Small intestine (tissue), 7 donors: ENCODE measurements around the gene REN. TPM values are rescaled to one million over a fixed set of nuclear protein-coding genes. Genes with fewer than 3 reads are reported as not detected.

Experiments used
- DNase-seq, 2 donors: peaks; one replicate each; pipeline versions ENCODE4 v3.0.0 to v3.0.0-alpha.2; 2013
- FAIRE-seq: peaks from 2 replicates; lab custom pipeline; 2012; peaks lifted over from hg19 to GRCh38; lab: Jason Lieb, UNC
- H3K27ac ChIP-seq, 3 donors: one replicate each; pipeline ENCODE4 v1.5.1; 2013; ENCODE audit warnings: low read length in 2 of 3, mild to moderate bottlenecking in 2 of 3, control low read depth in 1 of 3, inconsistent platforms in 1 of 3, low read depth in 1 of 3, moderate library complexity in 1 of 3
- H3K27me3 ChIP-seq, 3 donors: one replicate each; pipeline ENCODE4 v1.6.1; 2013; ENCODE audit warnings: low read length in 3 of 3, inconsistent platforms in 1 of 3; ENCODE audit not compliant: control insufficient read depth in 3 of 3, insufficient read depth in 3 of 3
- H3K36me3 ChIP-seq, 3 donors: one replicate each; pipeline ENCODE4 v1.6.1; 2013; ENCODE audit warnings: low read length in 3 of 3, inconsistent platforms in 1 of 3, low read depth in 1 of 3, mild to moderate bottlenecking in 1 of 3, moderate library complexity in 1 of 3; ENCODE audit not compliant: control insufficient read depth in 3 of 3, insufficient read depth in 2 of 3
- H3K4me1 ChIP-seq, 3 donors: one replicate each; pipeline ENCODE4 v1.6.1; 2013; ENCODE audit warnings: low read length in 2 of 3, inconsistent platforms in 1 of 3, low read depth in 1 of 3, mild to moderate bottlenecking in 1 of 3, moderate library complexity in 1 of 3; ENCODE audit not compliant: control insufficient read depth in 3 of 3, insufficient read depth in 2 of 3
- H3K4me3 ChIP-seq, 3 donors: one replicate each; pipeline ENCODE4 v1.5.1; 2013; ENCODE audit warnings: low read length in 3 of 3, control low read depth in 1 of 3, inconsistent platforms in 1 of 3, low read depth in 1 of 3, mild to moderate bottlenecking in 1 of 3, moderate library complexity in 1 of 3
- H3K9me3 ChIP-seq, 2 donors: one replicate each; pipeline ENCODE4 v1.6.1; 2013; ENCODE audit warnings: low read depth in 1 of 2, low read length in 1 of 2; ENCODE audit not compliant: control insufficient read depth in 2 of 2, insufficient read depth in 1 of 2
- WGBS, 3 donors: extraction: QIAGEN DNeasy Blood & Tissue Kit; methylation state at CpG; one replicate each; pipeline ENCODE4 v1.1.7; 2013; 5-methylcytosine and 5-hydroxymethylcytosine counted together
- polyA plus RNA-seq, 4 donors: library from polyadenylated mRNA; stranded (reverse) in 3 of 4; unstranded in 1 of 4; fragments of 200-250 nt in 3 of 4; fragments of 120-200 nt in 1 of 4; gene quantifications; one replicate each; pipeline versions ENCODE4 v1.2.1 to v1.2.3, GENCODE V29; 2013
- donor health status: healthy with polysubstance abuse.
- donor health status: control.
- donor health status: control.
- donor health status: Bipolar disorder and iron deficiency.
- donor health status: healthy.

The REN gene
- polyA plus RNA-seq, 4 donors, result 0.04 to 418 TPM; not detected in 2

DNA sequence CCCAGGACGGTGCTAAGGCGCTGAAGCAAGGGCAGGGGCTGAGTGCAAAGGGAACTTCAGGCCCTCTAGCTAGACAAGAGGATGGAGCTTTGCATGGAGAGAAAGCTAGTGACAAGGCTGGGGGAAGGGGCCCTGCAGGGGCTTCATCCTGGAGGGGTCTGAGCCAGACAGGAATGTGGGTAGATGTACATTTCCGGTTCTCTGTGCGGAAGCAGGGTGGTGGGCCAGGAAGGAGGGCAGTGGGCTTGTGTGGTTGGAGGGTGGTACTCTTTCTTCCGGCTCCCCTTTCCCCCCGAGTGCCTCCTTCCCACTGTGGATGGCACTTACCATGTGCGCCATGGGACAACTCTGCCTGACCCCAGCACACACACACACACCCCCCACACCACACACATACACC lies 28.6 kb upstream of the REN start:
- WGBS, 3 donors, result 53 to 65% (median 58%) methylated on average over 7 of the region's 7 CpGs
- Histone ChIP-seq H3K36me3 (peaks cover 0 to 31% (median 0%) of the 10 kb centered on the region in 3 donors), H3K4me1 (peaks cover 0 to 74% (median 0%) of the 10 kb centered on the region in 3 donors), H3K9me3 (no peaks in the 10 kb centered on the region), H3K4me3 (no peak overlapping the region), H3K27me3 (no peaks in the 10 kb centered on the region), H3K27ac (peak overlapping the region in 1 of 3 donors; percentile 67)
- no peak for DNase-seq
- no peak for FAIRE-seq

DNA sequence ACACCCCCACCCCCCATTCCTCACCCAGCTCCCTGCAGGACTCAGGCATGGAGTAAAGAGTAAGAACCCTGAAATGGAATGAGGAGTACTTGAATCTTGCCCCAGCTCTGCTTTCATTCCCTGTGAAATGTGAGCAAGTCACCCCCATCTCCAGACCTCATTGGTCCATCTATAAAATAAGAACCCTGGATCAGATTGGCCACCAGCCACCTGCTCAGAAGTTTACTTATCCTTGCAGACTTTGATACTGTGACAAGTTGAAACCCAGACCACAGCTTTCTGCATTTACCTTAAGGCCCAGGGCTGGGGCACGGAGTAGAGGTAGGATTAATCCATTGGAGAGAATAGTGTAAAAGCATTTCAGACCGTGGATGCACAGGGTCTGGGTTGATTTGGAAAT lies 27.9 kb upstream of the REN start:
- DNase-seq (peak; percentile 75 to 80), FAIRE-seq (no peak)
- H3K36me3 ChIP-seq, result peaks cover 0 to 27% (median 0%) of the 10 kb centered on the region in 3 donors
- H3K27me3 ChIP-seq, result no peaks in the 10 kb centered on the region
- peak overlapping the region in 1 of 3 donors; percentile 67 for H3K27ac ChIP-seq
- no peak overlapping the region for H3K4me3 ChIP-seq
- WGBS, 3 donors, result 16 to 68% (median 16%) methylated on average over 2 of the region's 2 CpGs
- no peaks in the 10 kb centered on the region for H3K9me3 ChIP-seq
- H3K4me1 ChIP-seq, result peaks cover 0 to 70% (median 0%) of the 10 kb centered on the region in 3 donors

DNA sequence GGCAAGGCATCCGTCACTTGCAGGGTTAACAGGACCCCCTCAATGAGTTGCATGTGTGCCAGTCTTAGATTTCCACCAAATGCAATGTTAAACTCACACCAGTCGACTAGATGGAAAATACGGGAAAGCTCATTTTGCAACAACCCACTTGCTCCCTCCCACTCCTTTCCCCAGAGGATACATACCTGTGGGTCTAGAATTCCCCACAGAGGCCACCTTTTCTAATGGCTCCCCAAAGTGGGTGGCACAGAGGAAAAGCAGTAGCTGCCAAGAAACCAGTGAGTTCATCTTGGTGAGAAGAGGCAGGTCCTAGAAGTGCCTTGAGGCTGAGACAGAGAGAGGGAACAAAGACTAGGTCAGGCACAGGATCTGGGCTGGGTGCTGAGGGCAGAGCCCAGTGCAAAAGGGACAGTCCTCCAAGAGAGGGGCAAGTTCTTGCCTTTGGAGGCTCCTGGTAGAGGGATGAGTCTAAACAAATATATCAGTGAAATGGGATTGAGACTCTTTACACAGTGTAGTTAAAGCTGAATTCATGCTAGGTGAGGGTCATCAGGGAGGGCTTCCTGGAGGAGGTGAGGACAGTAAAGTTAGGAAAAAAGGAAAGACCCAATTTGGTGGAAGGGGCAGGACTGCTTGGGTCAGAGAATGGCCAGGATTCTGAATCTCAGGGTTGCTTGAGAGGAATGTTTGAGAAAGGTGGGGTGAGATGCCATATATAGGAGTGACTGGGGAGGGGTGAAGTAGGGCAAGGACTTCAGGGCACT lies 26.6 kb upstream of the REN start:
- Histone ChIP-seq H3K27me3 (peaks cover 0 to 5% (median 0%) of the 10 kb centered on the region in 3 donors), H3K36me3 (peaks cover 0 to 15% (median 0%) of the 10 kb centered on the region in 3 donors), H3K9me3 (no peaks in the 10 kb centered on the region), H3K4me3 (no peak overlapping the region), H3K4me1 (peaks cover 0 to 59% (median 0%) of the 10 kb centered on the region in 3 donors), H3K27ac (no peak overlapping the region)
- DNase-seq (no peak), FAIRE-seq (no peak)
- WGBS, 3 donors, result 83 to 90% (median 89%) methylated on average over 3 of the region's 3 CpGs

DNA sequence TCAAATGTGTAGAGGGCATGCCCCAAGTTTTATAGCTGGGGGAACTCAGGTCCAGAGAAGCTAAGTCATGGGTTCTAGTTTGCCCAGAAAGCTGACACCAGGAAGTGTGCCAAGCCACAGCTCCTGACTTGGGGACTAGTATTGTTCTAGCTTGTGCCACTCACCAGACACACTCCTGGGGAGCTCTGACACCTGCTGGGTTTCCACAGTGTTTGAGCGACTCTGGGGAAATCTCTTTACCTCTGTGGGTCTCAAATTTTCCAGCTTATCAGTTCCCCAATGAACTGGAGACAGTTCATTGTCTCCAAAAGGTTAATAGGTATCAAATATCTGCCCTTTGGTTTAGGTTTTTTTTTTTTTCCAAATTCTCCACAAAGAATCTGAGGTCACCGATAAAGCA lies 25.9 kb upstream of the REN start:
- FAIRE-seq (no peak), DNase-seq (no peak)
- H3K27me3 ChIP-seq, result peaks cover 0 to 5% (median 0%) of the 10 kb centered on the region in 3 donors
- H3K36me3 ChIP-seq, result peaks cover 0 to 8% (median 0%) of the 10 kb centered on the region in 3 donors
- peaks cover 0 to 62% (median 0%) of the 10 kb centered on the region in 3 donors for H3K4me1 ChIP-seq
- H3K9me3 ChIP-seq, result no peaks in the 10 kb centered on the region
- no peak overlapping the region for H3K27ac ChIP-seq
- 90 to 94% (median 90%) methylated on average over 2 of the region's 2 CpGs for WGBS, 3 donors
- no peak overlapping the region for H3K4me3 ChIP-seq

DNA sequence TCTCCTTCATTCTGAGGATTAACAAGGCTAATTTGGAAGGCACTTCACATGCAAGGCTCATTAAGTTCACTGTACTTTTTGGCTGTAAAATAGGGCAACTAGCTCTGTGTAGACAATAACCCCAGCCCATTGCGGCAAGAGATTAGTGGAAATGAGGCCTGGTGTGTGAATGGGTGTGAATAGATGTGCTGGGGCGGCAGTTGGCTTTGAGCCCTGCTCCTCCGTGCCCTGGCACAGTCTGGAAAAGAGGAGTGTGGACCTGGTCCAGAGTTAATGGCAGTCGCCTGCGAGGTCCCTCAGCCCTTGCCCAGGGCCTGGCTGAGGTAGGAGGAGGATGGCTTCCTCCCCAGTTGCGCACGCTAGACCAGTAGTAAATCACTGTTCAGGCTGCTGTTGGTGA lies 25.3 kb upstream of the REN start:
- DNase-seq, result peak in 1 of 2 donors; percentile 32
- H3K27ac ChIP-seq, result peak overlapping the region in 1 of 3 donors; percentile 84
- peaks cover 0 to 5% (median 0%) of the 10 kb centered on the region in 3 donors for H3K27me3 ChIP-seq
- no peak overlapping the region for H3K4me3 ChIP-seq
- H3K4me1 ChIP-seq, result peaks cover 0 to 62% (median 0%) of the 10 kb centered on the region in 3 donors
- H3K36me3 ChIP-seq, result peaks cover 0 to 2% (median 0%) of the 10 kb centered on the region in 3 donors
- FAIRE-seq, result no peak
- no peaks in the 10 kb centered on the region for H3K9me3 ChIP-seq
- 27 to 66% (median 48%) methylated on average over 7 of the region's 7 CpGs for WGBS, 3 donors

DNA sequence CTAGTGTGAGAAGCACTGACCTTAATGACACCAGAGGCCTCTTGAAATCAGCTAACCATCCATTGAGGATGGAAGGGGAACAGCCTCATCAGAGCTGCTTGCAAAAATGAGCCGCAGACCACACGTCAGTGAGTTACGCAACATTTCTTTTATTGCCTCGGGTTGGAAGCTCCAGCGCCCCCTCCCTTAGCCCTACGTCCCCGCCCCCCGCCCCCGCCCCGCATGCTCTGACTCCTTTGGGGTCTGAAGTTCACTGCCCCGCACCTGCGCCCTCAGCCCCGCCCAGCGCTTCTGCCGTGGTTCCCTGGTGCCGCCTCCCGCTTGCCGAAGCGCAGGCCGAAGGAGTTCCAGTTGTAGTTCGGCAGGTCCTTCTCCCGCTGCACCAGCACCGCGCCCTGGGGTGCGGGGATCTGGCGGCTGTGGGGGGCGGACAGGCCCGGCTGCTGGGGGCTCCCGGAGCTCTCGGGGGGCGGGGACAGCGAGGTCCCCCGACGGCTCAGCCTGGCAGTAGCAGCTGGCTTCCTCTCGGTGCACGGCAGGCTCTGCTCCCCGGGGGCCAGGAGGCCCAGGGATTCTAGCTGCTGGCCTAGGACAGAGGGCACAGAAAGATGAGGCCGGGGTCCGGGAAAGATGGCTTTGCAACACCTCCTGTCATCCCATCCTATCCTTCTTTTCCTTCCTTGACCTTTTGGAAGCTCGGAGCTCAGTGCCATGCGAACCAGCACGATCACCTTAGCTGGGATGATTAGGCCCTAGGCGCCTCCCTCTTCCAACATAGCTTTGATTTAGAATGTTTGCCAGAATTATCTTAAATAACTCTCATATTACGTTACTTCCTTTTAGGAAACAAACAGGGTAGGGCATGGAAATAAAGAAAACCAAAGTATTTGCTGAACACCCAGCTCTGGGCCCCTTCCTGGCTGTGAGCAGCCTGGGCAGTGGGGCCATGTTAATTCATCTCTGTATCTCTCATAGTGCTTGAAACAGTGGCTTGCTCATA lies 24.4 kb upstream of the REN start:
- DNase-seq, result peak; percentile 82 to 94
- H3K27me3 ChIP-seq, result peaks cover 0 to 5% (median 0%) of the 10 kb centered on the region in 3 donors
- peak overlapping the region in 2 of 3 donors; percentile 20 to 84 for H3K27ac ChIP-seq
- H3K9me3 ChIP-seq, result no peaks in the 10 kb centered on the region
- WGBS, 3 donors, result 4 to 10% (median 6%) methylated on average over 41 to 44 of the region's 44 CpGs
- no peaks in the 10 kb centered on the region for H3K36me3 ChIP-seq
- H3K4me1 ChIP-seq, result peaks cover 0 to 64% (median 0%) of the 10 kb centered on the region in 3 donors
- H3K4me3 ChIP-seq, result peak overlapping the region in 2 of 3 donors; percentile 13 to 41
- no peak for FAIRE-seq

DNA sequence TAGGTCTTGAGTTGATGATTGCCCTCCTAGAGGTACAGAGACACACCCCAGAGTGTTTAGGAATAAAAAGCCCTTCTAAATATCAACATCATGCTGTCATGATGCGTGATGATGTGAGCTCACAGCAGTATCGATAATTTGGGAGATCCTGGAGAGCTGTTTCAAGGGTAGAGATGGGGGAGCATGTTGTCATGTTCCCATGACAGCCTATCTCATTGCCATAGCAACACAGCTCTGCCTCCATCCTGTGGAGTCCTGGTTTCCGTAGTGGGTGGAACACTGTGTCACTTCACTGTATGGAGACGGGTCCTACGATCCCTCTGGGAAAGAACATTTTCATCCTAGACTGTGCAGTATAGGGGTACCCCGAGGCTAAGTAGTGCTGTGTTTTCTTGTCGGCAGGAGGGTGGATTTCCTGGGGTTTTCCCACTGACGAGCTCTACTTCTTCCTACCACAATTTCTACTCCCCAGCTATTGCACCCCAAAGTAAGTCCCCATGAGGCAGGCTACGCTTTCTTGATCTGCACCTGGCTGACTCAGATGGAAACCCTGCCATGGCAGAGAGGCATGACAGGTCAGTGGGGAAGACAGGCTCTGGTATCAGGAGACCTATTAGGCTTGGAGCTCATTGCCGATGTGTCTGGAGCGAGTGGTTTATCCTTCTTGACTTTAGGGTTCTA lies 23.0 kb upstream of the REN start:
- FAIRE-seq, result no peak
- no peak for DNase-seq
- Histone ChIP-seq H3K9me3 (no peaks in the 10 kb centered on the region), H3K4me1 (peaks cover 0 to 56% (median 0%) of the 10 kb centered on the region in 3 donors), H3K4me3 (no peak overlapping the region), H3K27ac (no peak overlapping the region), H3K27me3 (peaks cover 0 to 5% (median 0%) of the 10 kb centered on the region in 3 donors), H3K36me3 (no peaks in the 10 kb centered on the region)
- WGBS, 3 donors, result 76 to 86% (median 80%) methylated on average over 11 of the region's 11 CpGs
